ENCODE measurements around the gene STX7.

The STX7 gene

GRCh38 chr6:132476688-132477087 lies 36.2 kb downstream of the STX7 start:
- no peak for DNase-seq

- no peak for DNase-seq
These were observed 37.0 kb downstream of the STX7 start for GRCh38 chr6:132475925-132476324.

GRCh38 chr6:132471787-132472186 lies 41.1 kb downstream of the STX7 start:
- no peak for DNase-seq

- DNase-seq: no peak
These were observed 46.0 kb downstream of the STX7 start for GRCh38 chr6:132466952-132467351.

- DNase-seq: no peak
These were observed 47.1 kb downstream of the STX7 start for GRCh38 chr6:132465530-132466485.

GRCh38 chr6:132464538-132465256 lies 48.2 kb downstream of the STX7 start:
- no peak for DNase-seq

GRCh38 chr6:132461958-132462357 lies 51.0 kb downstream of the STX7 start:
- no peak for DNase-seq

GRCh38 chr6:132459605-132459952 lies 53.3 kb downstream of the STX7 start:
- DNase-seq: no peak

- DNase-seq: no peak
These were observed 53.9 kb downstream of the STX7 start for GRCh38 chr6:132458887-132459604.

GRCh38 chr6:132456700-132457143 lies 56.2 kb downstream of the STX7 start:
- no peak for DNase-seq

GRCh38 chr6:132446855-132447241 lies 66.1 kb downstream of the STX7 start:
- no peak for DNase-seq

GRCh38 chr6:132446141-132446854 lies 66.6 kb downstream of the STX7 start:
- no peak for DNase-seq

GRCh38 chr6:132445201-132445951 lies 67.5 kb downstream of the STX7 start:
- DNase-seq: no peak

- no peak for DNase-seq
These were observed 69.7 kb downstream of the STX7 start for GRCh38 chr6:132443206-132443605.

GRCh38 chr6:132430110-132430509 lies 82.8 kb downstream of the STX7 start:
- DNase-seq: no peak

- no peak for DNase-seq
These were observed 87.7 kb downstream of the STX7 start for GRCh38 chr6:132425176-132425575.

GRCh38 chr6:132423839-132424238 lies 89.1 kb downstream of the STX7 start:
- no peak for DNase-seq

- DNase-seq: no peak
These were observed 94.5 kb downstream of the STX7 start for GRCh38 chr6:132418235-132418965.

- DNase-seq: no peak
These were observed 98.2 kb downstream of the STX7 start for GRCh38 chr6:132414761-132415160.

GRCh38 chr6:132414322-132414721 lies 98.6 kb downstream of the STX7 start:
- DNase-seq: no peak

GRCh38 chr6:132413499-132413802 lies 99.5 kb downstream of the STX7 start:
- no peak for DNase-seq
